GM18526 (cell line): ENCODE measurements around the gene CCP110.

Experiments used
- POLR2A ChIP-seq: IDR thresholded peaks from 3 replicates; pipeline ENCODE4 v1.6.1; 2011; ENCODE audit not compliant: insufficient read length; ENCODE audit errors: extremely low read depth

Gene CCP110

DNA sequence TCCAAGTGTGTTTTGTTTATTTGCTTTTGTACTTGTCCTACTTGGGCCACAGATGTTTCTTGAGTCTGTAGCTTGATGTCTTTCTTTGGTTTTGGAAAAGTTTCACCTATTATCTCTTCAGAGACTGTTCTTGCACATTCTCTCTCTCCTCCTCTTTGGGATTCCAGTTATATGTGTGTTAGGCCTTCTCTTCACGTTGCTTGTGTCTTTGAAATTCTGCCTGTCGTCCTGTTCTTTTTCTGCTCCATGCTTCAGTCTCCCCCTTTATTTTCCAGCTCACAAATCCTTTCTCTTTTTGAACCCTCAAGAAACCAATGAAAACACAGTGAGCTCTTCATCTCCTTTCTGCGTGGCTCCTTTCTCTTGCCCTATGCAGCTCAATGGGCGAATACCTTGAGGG lies 39.6 kb downstream of the CCP110 start:
- TF ChIP-seq POLR2A, result no peak

GRCh38 chr16:19566362-19566761 lies 42.6 kb downstream of the CCP110 start:
- TF ChIP-seq POLR2A, result no peak

DNA sequence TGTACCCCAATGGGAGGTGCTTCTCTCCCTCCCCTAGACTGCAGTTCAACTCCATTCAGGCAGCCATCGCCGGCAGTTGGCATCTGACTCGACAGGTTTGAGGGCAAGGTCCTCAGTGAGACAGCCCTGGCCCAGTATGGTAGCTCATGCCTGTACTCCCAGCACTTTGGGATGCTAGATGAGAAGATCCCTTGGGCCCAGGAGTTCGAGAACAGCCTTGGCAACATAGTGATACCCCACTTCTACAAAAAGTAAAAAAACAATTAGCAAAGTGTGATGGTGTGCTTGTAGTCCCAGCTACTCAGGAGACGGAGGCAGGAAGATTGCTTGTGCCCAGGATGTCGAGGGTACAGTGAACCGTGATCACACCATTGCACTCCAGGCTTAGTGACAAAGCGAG lies 43.8 kb downstream of the CCP110 start:
- no peak for TF ChIP-seq POLR2A

DNA sequence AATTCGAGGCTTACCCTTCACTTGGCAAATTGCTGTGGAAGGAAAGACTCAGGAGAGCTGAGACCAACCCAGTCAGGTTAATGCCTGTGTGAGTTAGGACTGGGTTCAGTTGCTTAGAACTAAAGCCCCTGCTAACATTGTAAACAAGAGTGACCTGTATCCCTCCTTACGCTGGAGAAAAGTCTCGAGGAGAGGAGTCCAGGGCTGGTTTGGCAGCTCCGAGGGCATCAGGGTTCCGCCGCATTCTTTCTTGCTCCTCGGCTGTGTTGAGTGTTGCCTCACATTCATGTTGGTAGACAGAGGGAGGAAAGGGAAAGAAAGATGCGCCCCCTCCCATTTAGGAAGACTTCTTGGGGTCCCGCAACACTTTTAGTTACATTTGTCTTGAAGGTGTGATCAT lies 50.3 kb downstream of the CCP110 start:
- TF ChIP-seq POLR2A, result no peak

DNA sequence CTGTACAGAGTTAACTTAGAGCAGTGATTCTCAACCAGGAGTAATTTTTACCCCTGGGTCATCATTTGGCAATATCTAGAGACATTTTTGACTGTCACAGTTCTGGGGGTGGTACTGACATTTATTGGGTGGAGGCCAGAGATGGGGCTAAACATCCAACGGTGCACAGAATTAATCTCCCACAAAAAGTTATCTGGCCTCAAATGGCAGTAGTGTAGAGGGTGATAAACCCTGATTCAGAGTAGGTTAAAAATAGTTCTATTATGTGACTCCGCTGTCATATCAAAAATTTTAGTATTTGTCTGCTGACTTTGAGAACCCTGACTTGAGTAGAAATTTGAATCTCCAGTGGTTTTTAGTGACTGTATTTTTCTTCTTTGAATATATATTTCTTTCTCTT lies 50.9 kb downstream of the CCP110 start:
- no peak for TF ChIP-seq POLR2A

DNA sequence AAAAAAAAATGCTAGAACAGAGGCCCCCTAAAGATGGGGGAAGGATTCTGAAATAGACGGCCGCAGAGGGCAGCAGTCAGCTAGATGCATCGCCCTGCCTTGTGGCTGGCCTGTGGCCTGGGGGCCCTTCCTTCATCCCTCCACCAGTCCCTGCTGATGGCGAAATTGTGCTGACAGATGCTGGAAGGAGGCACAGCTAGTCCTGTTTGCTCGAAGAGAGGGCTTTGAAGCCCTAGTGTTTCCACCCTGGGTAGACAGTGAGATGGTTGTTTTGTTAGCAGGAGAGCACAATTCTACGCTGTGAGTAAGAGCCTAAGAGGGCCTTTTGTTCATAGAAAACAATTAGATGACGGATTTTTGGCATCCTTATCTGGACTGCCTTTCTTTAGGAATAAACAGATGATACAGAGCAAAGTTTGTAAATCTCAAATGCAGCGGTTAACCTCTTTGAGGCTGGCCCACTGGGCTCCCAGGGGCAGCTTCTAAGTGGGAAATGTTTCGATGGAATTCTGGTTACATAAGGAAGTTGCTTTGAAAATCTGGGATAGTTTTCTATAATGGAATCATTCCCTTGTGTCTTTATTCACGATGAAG lies 54.7 kb downstream of the CCP110 start:
- no peak for TF ChIP-seq POLR2A

DNA sequence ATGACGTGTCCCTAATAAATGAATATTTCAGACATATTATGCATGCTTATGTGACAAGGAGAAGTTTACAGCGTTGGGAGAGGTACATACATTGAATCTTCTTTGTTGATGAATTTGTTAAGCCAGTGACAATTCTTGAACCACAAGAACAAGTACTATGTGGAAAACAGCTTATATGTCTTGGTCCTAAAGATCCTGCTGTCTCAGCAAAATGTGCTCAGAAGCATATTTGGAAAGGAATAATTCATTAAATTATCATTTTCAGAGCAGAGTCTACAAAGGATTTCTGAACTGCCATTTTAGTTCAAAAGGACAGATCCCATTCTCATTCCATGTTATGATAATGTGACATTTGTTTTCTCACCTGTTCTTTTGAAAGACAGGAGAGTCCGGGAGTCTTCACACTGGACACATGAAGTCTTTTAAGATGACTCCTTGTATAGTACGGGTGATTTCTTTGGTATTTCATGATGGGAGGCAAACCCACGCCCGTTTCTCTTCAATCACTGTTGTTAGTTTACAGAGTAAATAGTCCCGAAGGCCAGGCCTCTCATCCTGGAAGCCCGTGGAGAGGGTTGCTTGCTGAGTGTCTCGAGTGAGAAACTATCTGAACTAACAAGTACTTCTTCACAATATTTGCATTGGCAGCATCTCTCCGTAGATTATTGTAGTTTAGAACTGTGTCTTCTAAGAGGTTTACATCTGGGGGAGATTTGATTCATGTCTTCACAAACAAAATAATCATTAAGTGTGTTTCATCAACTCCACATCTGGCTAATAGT lies 58.5 kb downstream of the CCP110 start:
- TF ChIP-seq POLR2A, result no peak

- no peak for TF ChIP-seq POLR2A
Measured at GRCh38 chr16:19583665-19584300, 60.0 kb downstream of the CCP110 start.

- TF ChIP-seq POLR2A, result no peak
Measured at GRCh38 chr16:19588661-19589060, 64.9 kb downstream of the CCP110 start.

- TF ChIP-seq POLR2A, result no peak
Measured at GRCh38 chr16:19589106-19589505, 65.4 kb downstream of the CCP110 start.

- TF ChIP-seq POLR2A, result no peak
Measured at GRCh38 chr16:19589771-19590302, 66.1 kb downstream of the CCP110 start.

DNA sequence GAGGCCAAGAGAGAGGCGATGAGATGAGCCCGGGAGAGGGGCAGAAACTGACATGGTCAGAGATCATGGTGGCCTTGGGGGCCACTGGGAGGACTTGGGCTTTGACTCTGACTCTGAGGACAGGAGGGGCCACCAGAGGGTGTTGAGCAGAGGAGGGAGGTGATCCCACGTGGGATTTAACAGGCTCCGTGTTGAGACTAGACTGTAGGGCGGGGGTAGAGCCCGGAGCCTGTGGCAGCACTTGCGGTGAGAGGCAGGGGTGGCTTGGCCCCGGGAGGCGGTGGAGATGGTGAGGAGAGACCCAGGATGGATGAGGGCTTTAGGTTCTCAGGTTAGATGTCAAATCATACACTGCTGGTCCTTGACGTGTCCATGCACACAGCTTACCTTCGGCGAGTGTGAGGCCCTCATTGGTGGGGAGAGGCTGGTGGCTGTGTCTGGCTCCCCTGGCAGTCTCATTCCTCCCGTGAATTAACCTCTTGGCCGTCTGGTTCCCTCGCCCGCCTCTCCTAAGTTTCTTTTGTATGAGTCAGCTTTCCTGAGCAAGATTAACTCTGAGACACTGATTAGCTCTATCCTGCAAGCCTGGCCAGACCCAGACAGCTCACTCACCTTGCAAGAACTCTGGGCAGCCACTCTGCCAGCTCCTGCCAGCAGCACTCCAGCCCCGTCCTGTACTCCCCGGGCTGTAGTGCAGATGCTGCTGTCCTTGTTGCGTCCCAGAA lies 71.5 kb downstream of the CCP110 start:
- TF ChIP-seq POLR2A, result no peak

DNA sequence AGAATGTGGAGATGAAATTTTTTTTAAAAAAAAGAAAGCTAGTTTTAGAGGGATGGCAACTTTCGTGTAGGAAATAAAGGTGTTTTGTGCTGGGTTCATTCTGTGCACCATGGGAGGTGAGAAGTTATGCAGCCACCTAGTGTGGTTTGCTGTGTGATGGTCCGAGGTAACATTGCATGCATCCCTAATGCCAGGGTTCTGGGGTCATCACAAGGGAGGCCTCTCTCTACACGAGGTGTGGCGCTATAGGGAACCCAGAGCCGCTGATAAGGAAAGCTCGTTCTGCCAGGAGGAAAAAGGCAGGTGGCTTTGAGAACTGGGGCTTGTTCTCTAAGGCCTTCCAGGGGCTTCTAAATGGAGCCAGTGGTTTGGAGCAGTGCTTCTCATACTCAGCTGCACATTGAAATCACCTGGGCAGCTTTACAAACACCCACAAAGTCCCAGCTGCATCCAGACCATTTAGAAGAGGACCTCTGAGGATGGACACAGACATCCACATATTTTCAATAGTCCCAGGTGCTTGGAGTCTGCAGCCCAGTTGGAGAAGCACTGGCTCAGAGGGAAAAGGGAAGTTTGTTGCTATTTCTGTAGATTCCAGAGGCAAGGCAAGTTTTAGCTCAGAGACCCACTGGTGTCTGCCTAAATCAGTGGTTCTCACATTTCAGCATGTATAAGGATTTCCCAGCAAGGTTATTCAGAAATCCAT lies 75.2 kb downstream of the CCP110 start:
- no peak for TF ChIP-seq POLR2A

- TF ChIP-seq POLR2A, result no peak
Measured at GRCh38 chr16:19599968-19600716, 76.4 kb downstream of the CCP110 start.
